HepG2 (cell line): ENCODE measurements around the gene PCDH12. TPM values are rescaled to one million over a fixed set of nuclear protein-coding genes. Genes with fewer than 3 reads are reported as not detected.

Experiments used
- ATAC-seq: fragments of 200-7000 bp; cut with Tn5 transposase; 3 replicates; pipeline ENCODE4 v1.9.1; 2020; ENCODE audit warnings: mild to moderate bottlenecking, moderate library complexity
- BruUV-seq: library from RNA; stranded (reverse); fragments of 400-500 nt; replicated peaks from 2 replicates; lab custom pipeline; 2021; lab: Mats Ljungman, UMichigan
- CTCF ChIA-PET: fragments of 300-600 bp; formaldehyde crosslinking; extraction: SDS; loops from one replicate; lab custom pipeline; 2021; ENCODE audit warnings: low total read pairs, inconsistent platforms, low intra/inter-chr PET ratio; lab: Yijun Ruan, JAX
- POLR2A ChIA-PET: fragments of 350-600 bp; sonication (Branson Sonifier 250); formaldehyde crosslinking; loops from one replicate; lab custom pipeline; 2020; ENCODE audit warnings: antibody characterized with exemption, inconsistent platforms; lab: Yijun Ruan, JAX
- DNase-seq: peaks from one replicate; pipeline ENCODE4 v3.0.0-alpha.2; 2015; ENCODE audit warnings: low spot score
- FAIRE-seq: peaks from 3 replicates; lab custom pipeline; 2011; peaks lifted over from hg19 to GRCh38; lab: Jason Lieb, UNC
- H2AFZ ChIP-seq: one replicate; pipeline ENCODE4 v1.6.1; 2011; ENCODE audit warnings: low read length, inconsistent platforms
- H3K27ac ChIP-seq: fragments of 300-600 bp; 3 replicates; pipeline ENCODE4 v1.8.0; 2011; ENCODE audit warnings: mixed run types, mild to moderate bottlenecking, mixed read lengths, low read length, inconsistent platforms; ENCODE audit not compliant: insufficient read depth; ENCODE audit errors: extremely low read length
- H3K27me3 ChIP-seq, 2 experiments: fragments of 200-600 bp in 1 of 2; 2 replicates in 1 of 2; 3 replicates in 1 of 2; pipeline versions ENCODE4 v1.6.0 to v1.8.0; 2011; ENCODE audit warnings: low read length in 2 of 2, mild to moderate bottlenecking in 2 of 2, moderate library complexity in 2 of 2, inconsistent platforms in 1 of 2; ENCODE audit not compliant: insufficient read depth in 2 of 2, control insufficient read depth in 1 of 2
- H3K36me3 ChIP-seq, 2 experiments: fragments of 200-600 bp in 1 of 2; replicated peaks in 1 of 2; 2 replicates in 1 of 2; 3 replicates in 1 of 2; pipeline versions ENCODE4 v1.5.1 to v1.8.0; 2011; ENCODE audit warnings: low read length in 2 of 2, inconsistent platforms in 1 of 2; ENCODE audit not compliant: insufficient read depth in 2 of 2, control insufficient read depth in 1 of 2
- H3K4me1 ChIP-seq: 2 replicates; pipeline ENCODE4 v1.5.1; 2012; ENCODE audit warnings: low read length, inconsistent platforms; ENCODE audit not compliant: insufficient read depth
- H3K4me2 ChIP-seq: 2 replicates; pipeline ENCODE4 v1.6.0; 2011; ENCODE audit warnings: low read depth, low read length, inconsistent platforms
- H3K4me3 ChIP-seq, 3 experiments: fragments of 200-600 bp in 1 of 3; sonication (generic), shearing (Covaris generic) in 1 of 3; replicated peaks in 1 of 3; 2 replicates each; pipeline ENCODE4 v1.5.1; 2011 to 2016; ENCODE audit warnings: low read length in 3 of 3, inconsistent platforms in 2 of 3, low read depth in 2 of 3, mild to moderate bottlenecking in 2 of 3, control low read depth in 1 of 3, mixed read lengths in 1 of 3; ENCODE audit not compliant: insufficient read depth in 1 of 3
- H3K79me2 ChIP-seq: one replicate; pipeline ENCODE4 v1.6.1; 2011; ENCODE audit warnings: low read length, inconsistent platforms; ENCODE audit not compliant: insufficient read depth
- H3K9ac ChIP-seq: 2 replicates; pipeline ENCODE4 v1.6.0; 2011; ENCODE audit warnings: mild to moderate bottlenecking, low read depth, low read length, inconsistent platforms; ENCODE audit not compliant: insufficient read depth
- H3K9me3 ChIP-seq: 2 replicates; pipeline ENCODE4 v1.5.1; 2012; ENCODE audit warnings: mild to moderate bottlenecking, low read length
- H4K20me1 ChIP-seq: 2 replicates; pipeline ENCODE4 v1.6.0; 2011; ENCODE audit warnings: inconsistent platforms, mild to moderate bottlenecking, low read length, moderate library complexity; ENCODE audit not compliant: insufficient read depth
- IKZF4 ChIP-seq: sonication (generic); formaldehyde crosslinking; IDR thresholded peaks from 2 replicates; pipeline ENCODE4 v1.5.1; 2020; ENCODE audit warnings: borderline replicate concordance, mild to moderate bottlenecking, low read depth, missing genetic modification reagents; ENCODE audit errors: not compliant biosample characterization
- PLRG1 ChIP-seq: fragments of 450-650 bp; conservative IDR thresholded peaks from 2 replicates; pipeline ENCODE4 v1.6.1; 2016
- SALL2 ChIP-seq: sonication (generic); formaldehyde crosslinking; IDR thresholded peaks from 2 replicates; pipeline ENCODE4 v1.8.1; 2023; ENCODE audit warnings: mild to moderate bottlenecking, missing genetic modification reagents, inconsistent platforms
- WGBS: methylation state at CpG from one replicate; pipeline ENCODE4 v1.1.6; 2017; ENCODE audit warnings: low lambda C conversion rate; 5-methylcytosine and 5-hydroxymethylcytosine counted together
- in situ Hi-C: cut with HindIII; loops from 2 replicates; pipeline ENCODE4 v1.10.0; 2017; ENCODE audit warnings: low pct_unique_long_range_greater_than_20kb; ENCODE audit not compliant: extremely low pct_ligation_motif_present
- intact Hi-C: fragments of 100-400 bp; cut with micrococcal nuclease; formaldehyde crosslinking; loops from one replicate; pipeline ENCODE4 v1.10.0; 2022; ENCODE audit not compliant: unreplicated experiment
- polyA plus RNA-seq, 8 experiments: library from polyadenylated mRNA; depleted of rRNA in 3 of 8; stranded (reverse) in 7 of 8; unstranded in 1 of 8; fragments of >200 nt; fragmentation: Illumina TruSeq in 4 of 8; extraction: Trizol in 4 of 8; gene quantifications; 2 replicates each; pipeline versions ENCODE4 v1.2.1 to v1.2.3, GENCODE V29; 2011 to 2016; ENCODE audit warnings: low read depth in 4 of 8, missing spikeins in 1 of 8, mixed read lengths in 1 of 8; ENCODE audit not compliant: insufficient read depth in 1 of 8
- total RNA-seq, 5 experiments: library from RNA; depleted of rRNA; stranded (reverse); fragments of >200 nt; fragmentation: Illumina TruSeq; extraction: Trizol; gene quantifications; 2 replicates each; pipeline ENCODE4 v1.2.3, GENCODE V29; 2016; ENCODE audit warnings: low read depth in 1 of 5
- TF ChIP-seq, protein P1 (sequence below): fragments of 450-650 bp; IDR thresholded peaks from 2 replicates; pipeline ENCODE4 v1.6.1; 2017
- TF ChIP-seq, protein P2 (sequence below): sonication (generic); formaldehyde crosslinking; IDR thresholded peaks from 2 replicates; pipeline ENCODE4 v1.5.1; 2020; ENCODE audit warnings: missing genetic modification reagents, mild to moderate bottlenecking, borderline replicate concordance

Gene PCDH12
- total and polyA plus RNA-seq, 2 of the 13 experiments (the other 11 are each of a cell fraction or from before 2014, with no cell fraction given) = not detected

DNA sequence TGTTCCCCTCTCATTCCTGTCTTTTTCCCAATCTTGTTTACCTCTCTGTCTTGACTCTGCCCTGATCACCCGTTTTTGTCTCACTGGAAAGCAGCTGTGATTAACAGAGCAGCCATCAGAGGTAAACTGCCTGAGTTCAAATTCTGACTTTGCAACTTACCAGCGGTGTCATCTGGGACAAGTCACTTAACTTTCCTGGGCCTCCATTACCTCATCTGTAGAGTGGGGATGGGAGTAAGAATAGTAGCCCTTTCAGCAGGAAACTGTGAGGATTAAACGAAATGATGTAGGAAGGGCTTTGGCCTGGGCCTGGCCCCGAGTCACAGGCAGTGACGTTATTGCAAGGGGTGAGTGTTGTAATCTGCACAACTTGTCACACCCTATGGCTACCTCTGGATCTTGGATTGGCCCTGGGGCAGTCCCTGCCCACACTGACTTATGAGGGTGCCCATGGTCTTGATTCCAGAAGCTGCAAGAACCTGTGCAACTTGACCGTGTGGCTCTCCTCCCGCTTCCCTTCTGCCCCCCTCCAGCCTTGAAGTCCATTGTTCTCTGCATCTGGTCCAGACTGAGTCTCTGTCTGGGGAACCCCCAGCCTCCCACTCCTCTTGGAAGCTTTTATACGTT, 657 bp upstream of the PCDH12 start (continued):
- TF ChIP-seq IKZF4 (no peak), PLRG1 (no peak)
- TF ChIP-seq, protein P1, sequence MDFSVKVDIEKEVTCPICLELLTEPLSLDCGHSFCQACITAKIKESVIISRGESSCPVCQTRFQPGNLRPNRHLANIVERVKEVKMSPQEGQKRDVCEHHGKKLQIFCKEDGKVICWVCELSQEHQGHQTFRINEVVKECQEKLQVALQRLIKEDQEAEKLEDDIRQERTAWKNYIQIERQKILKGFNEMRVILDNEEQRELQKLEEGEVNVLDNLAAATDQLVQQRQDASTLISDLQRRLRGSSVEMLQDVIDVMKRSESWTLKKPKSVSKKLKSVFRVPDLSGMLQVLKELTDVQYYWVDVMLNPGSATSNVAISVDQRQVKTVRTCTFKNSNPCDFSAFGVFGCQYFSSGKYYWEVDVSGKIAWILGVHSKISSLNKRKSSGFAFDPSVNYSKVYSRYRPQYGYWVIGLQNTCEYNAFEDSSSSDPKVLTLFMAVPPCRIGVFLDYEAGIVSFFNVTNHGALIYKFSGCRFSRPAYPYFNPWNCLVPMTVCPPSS = no peak

DNA sequence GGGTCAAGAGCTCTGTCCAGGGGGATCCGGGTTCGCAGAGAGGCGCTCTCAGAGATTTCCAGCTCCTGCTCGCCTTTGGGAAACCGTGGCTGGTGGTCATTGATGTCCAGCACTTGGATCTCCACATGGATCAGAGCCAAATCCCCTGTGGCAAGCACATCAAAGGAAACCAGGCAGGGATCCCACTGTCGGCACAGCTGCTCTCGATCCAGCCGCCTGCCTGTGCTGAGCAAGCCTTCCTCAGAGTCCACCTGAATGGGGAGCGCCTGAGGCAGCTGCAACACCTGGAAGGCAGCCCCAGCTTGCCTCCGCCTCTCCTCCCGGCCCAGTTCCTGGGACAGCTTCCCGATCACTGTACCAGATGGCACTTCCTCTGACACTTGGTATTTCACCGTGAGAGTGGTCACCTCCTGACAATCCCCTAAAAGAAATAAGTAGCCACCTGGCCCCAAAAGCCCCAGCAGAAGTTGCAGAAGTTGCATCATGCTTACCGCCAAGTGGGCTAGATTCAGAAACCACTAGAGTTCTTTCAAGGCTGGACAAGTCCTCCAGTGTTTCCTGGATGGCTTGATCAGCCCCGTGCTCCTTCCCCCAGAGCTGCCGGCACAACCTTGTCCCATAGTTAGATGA, 520 bp downstream of the PCDH12 start:
- Histone ChIP-seq H4K20me1 (no peaks in the 10 kb centered on the region), H3K4me2 (no peak overlapping the region), H3K4me3 (no peak overlapping the region), H3K4me1 (peaks cover 19% of the 10 kb centered on the region), H3K9ac (no peak overlapping the region), H3K9me3 (no peaks in the 10 kb centered on the region), H3K79me2 (no peaks in the 10 kb centered on the region), H3K27me3 (peaks cover 0 to 28% of the 10 kb centered on the region in 2 experiments; a peak in 4 of 5 replicates), H3K36me3 (no peaks in the 10 kb centered on the region), H3K27ac (no peak overlapping the region), H2AFZ (no peak overlapping the region)
- in situ Hi-C loops (loop anchor here (5.0 kb wide), 1 partner anchor 270 kb away; no protein-coding TSS in a partner anchor), intact Hi-C loops (no loop called here)
- CTCF ChIA-PET = no interaction called here
- 10% methylated on average over 5 of the region's 16 CpGs for whole genome bisulfite sequencing
- no TSS peak for BruUV-seq
- TF ChIP-seq SALL2 (CRISPR knock-in tag) = no peak
- TF ChIP-seq, protein P2, sequence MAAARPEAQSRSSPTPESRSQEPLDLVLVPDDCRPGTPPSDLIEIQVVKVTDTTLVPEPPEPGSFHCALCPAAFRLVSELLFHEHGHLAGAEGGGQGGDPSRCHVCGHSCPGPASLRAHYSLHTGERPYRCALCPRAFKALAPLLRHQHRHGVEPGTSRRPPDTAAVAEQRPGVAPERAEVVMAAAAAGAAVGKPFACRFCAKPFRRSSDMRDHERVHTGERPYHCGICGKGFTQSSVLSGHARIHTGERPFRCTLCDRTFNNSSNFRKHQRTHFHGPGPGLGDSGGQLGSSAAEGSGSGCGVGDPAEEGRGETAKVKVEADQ (CRISPR knock-in tag) = no peak
- FAIRE-seq = no peak
- no peak for ATAC-seq
- POLR2A ChIA-PET = interaction anchor here (0.8 to 1.8 kb wide), 2 partner anchors 11 to 12 kb away, joined by 3 to 4 read pairs; partner anchors contain the start of gene RNF14
- DNase-seq = no peak
